Measurements from ENCODE around the gene SLC25A1. TPM values are rescaled to one million over a fixed set of nuclear protein-coding genes. Genes with fewer than 3 reads are reported as not detected.

The SLC25A1 gene
- total RNA-seq, 1 donor from 2014 or later, result 99.8 TPM

DNA sequence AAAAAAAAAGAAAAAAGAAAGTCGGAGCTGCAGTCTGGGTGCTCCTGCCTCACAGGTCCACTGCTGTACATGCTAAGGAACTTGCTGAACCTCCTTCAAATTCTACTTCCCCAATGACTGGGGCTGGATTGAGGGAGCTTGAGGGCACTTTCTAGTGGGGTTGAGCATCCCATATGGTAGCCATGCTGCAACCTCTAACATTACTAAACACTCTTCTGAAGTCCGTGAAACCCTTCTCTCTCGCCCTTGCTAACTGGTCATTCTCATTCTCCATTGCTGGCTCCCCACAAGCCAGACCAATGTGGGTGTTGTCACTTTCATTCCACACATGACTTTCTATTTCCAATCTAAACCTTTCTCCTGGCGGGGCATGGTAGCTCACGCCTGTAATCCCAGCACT is 35.3 kb downstream of the SLC25A1 start:
- peak overlapping the region; percentile 94 for H3K4me3 Mint-ChIP-seq (ENCODE audit: low read depth)
- peaks cover 12% of the 10 kb centered on the region for H3K4me1 Mint-ChIP-seq (ENCODE audit: low read depth)
- H3K36me3 Mint-ChIP-seq (ENCODE audit: insufficient read depth), result peaks cover 1% of the 10 kb centered on the region
- H3K27ac Mint-ChIP-seq, result no peak overlapping the region
- peaks cover 27% of the 10 kb centered on the region for H3K27me3 Mint-ChIP-seq
- TF ChIP-seq, protein P1, sequence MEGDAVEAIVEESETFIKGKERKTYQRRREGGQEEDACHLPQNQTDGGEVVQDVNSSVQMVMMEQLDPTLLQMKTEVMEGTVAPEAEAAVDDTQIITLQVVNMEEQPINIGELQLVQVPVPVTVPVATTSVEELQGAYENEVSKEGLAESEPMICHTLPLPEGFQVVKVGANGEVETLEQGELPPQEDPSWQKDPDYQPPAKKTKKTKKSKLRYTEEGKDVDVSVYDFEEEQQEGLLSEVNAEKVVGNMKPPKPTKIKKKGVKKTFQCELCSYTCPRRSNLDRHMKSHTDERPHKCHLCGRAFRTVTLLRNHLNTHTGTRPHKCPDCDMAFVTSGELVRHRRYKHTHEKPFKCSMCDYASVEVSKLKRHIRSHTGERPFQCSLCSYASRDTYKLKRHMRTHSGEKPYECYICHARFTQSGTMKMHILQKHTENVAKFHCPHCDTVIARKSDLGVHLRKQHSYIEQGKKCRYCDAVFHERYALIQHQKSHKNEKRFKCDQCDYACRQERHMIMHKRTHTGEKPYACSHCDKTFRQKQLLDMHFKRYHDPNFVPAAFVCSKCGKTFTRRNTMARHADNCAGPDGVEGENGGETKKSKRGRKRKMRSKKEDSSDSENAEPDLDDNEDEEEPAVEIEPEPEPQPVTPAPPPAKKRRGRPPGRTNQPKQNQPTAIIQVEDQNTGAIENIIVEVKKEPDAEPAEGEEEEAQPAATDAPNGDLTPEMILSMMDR (IDR thresholded peaks at IDR 0.05; ENCODE audit: unreplicated experiment), result no peak
- H3K9me3 Mint-ChIP-seq (ENCODE audit: low read depth), result no peaks in the 10 kb centered on the region
- no peak for DNase-seq (ENCODE audit: low spot score, unreplicated experiment)

DNA sequence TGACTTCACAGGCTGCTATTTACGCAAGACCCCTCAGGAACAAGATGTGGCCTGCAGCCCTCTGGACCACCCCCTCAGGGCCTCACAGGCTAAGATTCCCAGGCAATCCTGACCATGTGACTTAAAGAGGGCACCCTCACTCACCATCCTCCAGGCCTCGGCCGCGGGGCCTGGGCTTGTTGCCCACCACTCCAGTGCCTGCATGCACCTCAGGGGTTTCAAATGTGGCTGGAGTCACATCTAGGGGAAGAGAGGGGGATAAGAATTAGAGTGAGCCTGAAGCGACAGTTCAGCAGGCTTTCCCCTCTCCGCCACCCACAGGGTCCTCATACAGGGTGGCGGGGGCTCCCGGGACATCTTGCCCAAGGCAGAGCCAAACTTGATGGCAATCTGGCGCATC is 36.1 kb downstream of the SLC25A1 start:
- TF ChIP-seq, protein P1 (IDR thresholded peaks at IDR 0.05; ENCODE audit: unreplicated experiment), result no peak
- no peak for DNase-seq (ENCODE audit: low spot score, unreplicated experiment)
- H3K27me3 Mint-ChIP-seq, result peaks cover 19% of the 10 kb centered on the region
- peaks cover 1% of the 10 kb centered on the region for H3K36me3 Mint-ChIP-seq (ENCODE audit: insufficient read depth)
- no peak overlapping the region for H3K27ac Mint-ChIP-seq
- peaks cover 12% of the 10 kb centered on the region for H3K4me1 Mint-ChIP-seq (ENCODE audit: low read depth)
- no peaks in the 10 kb centered on the region for H3K9me3 Mint-ChIP-seq (ENCODE audit: low read depth)
- H3K4me3 Mint-ChIP-seq (ENCODE audit: low read depth), result peak overlapping the region; percentile 56

DNA sequence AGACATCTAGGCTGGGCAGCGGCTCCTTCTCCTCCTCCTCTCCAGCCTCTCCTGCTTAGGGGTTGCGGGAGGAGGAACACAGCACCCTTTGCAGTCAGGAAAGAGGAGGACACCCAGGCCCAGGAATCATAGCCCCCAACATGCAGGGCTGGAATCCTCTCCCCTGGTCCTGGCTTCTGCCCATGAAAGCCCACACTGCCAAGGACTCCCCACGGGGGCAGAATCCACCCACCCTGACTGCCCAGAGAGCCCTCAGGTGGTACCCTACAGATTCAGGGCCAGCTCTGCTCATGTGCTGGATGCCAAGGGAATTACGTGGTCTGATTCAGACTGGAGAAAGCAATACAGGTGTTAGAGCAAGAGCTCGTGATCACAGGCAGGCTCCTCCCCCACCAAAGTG is 38.6 kb downstream of the SLC25A1 start:
- H3K27ac Mint-ChIP-seq, result no peak overlapping the region
- TF ChIP-seq, protein P1 (IDR thresholded peaks at IDR 0.05; ENCODE audit: unreplicated experiment), result no peak
- no peaks in the 10 kb centered on the region for H3K9me3 Mint-ChIP-seq (ENCODE audit: low read depth)
- no peak for DNase-seq (ENCODE audit: low spot score, unreplicated experiment)
- H3K27me3 Mint-ChIP-seq, result peaks cover 3% of the 10 kb centered on the region
- peaks cover 6% of the 10 kb centered on the region for H3K36me3 Mint-ChIP-seq (ENCODE audit: insufficient read depth)
- H3K4me1 Mint-ChIP-seq (ENCODE audit: low read depth), result peaks cover 12% of the 10 kb centered on the region
- no peak overlapping the region for H3K4me3 Mint-ChIP-seq (ENCODE audit: low read depth)

DNA sequence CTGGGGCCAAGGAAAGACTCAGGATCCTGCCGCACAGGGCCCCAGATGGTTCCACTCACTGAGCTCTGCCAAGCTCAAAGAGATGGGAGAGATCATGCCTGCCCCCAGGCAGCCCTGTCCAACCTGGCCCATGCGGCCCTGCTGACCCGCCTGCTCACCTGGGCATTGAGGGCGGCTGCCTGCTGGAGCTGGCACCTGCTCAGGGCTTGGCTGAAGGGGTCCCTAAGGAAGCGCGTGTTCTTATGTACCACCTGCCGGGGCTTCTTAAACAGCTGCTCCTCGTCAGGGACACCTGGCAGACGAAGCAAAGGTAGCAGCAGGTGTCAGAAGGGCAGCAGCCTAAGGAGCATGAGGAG is 39.6 kb downstream of the SLC25A1 start:
- TF ChIP-seq, protein P1 (IDR thresholded peaks at IDR 0.05; ENCODE audit: unreplicated experiment), result no peak
- H3K27ac Mint-ChIP-seq, result no peak overlapping the region

DNA sequence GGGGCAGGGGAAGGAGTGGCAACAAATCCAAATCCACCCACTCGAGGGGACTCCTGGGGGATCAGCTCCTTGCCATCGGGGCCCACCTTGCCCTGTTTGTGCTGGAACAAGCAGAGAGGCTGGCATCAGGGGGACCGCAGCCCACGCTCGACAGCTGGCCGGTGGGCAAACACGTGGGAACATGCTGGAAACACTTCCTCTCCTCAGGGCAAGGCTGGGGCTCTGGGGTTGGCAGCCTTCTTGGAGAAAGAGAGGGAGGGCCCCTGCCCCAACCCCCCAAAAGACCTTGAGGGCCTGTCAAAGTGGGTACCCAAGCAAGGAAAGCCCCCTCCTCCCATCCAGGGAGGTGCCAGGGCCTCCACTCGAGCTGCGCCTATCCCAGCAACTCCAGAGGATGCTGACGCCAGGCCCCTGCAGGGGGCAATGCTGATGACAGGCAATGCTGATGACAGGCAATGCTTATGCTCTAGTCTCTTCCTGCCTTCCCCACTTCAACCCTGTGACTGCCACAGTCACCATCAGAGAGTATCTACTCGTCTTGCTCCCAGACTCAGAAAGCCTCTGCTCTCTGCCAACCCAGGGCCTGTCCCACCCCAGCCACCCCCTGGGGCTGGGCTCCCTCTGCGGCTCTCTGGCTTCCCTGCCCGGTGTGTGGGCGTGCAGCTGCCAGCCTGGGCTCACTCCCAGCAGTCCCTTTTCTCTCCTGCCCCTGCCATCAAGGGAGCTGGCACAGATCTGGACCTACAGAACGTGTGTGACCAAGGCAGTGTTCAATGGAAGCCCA is 40.1 kb downstream of the SLC25A1 start:
- TF ChIP-seq, protein P1 (IDR thresholded peaks at IDR 0.05; ENCODE audit: unreplicated experiment), result no peak
- no peak overlapping the region for H3K4me3 Mint-ChIP-seq (ENCODE audit: low read depth)
- peaks cover 2% of the 10 kb centered on the region for H3K4me1 Mint-ChIP-seq (ENCODE audit: low read depth)
- no peak overlapping the region for H3K27ac Mint-ChIP-seq
- H3K36me3 Mint-ChIP-seq (ENCODE audit: insufficient read depth), result peaks cover 6% of the 10 kb centered on the region
- DNase-seq (ENCODE audit: low spot score, unreplicated experiment), result no peak
- no peaks in the 10 kb centered on the region for H3K27me3 Mint-ChIP-seq
- no peaks in the 10 kb centered on the region for H3K9me3 Mint-ChIP-seq (ENCODE audit: low read depth)

More for the DNA sequence above, 39.6 kb downstream of the SLC25A1 start:
- Mint-ChIP-seq H3K4me1 (ENCODE audit: low read depth) (peaks cover 5% of the 10 kb centered on the region), H3K9me3 (ENCODE audit: low read depth) (no peaks in the 10 kb centered on the region), H3K27me3 (no peaks in the 10 kb centered on the region), H3K36me3 (ENCODE audit: insufficient read depth) (peaks cover 6% of the 10 kb centered on the region), H3K4me3 (ENCODE audit: low read depth) (no peak overlapping the region)
- DNase-seq (ENCODE audit: low spot score, unreplicated experiment), result no peak
